ENCODE results near the gene ANKDD1B. TPM values are rescaled to one million over a fixed set of nuclear protein-coding genes. Genes with fewer than 3 reads are reported as not detected.

Gene ANKDD1B
- total and polyA plus RNA-seq, 2 donors = 0.33 to 1.6 TPM

GRCh38 chr5:75663579-75664284 is 52.5 kb downstream of the ANKDD1B start:
- no peak for DNase-seq (ENCODE audit: low read depth in 6 of 9, low spot score in 9 of 9)
- H3K4me3 ChIP-seq (ENCODE audit: low read length in 2 of 2) = no peak overlapping the region
- 89% methylated on average over 12 of the region's 12 CpGs for WGBS
- peaks cover 2% of the 10 kb centered on the region in 2 donors for H3K4me1 ChIP-seq (ENCODE audit: control insufficient read depth in 2 of 2, insufficient read depth in 2 of 2, low read length in 2 of 2)
- H3K9me3 ChIP-seq (ENCODE audit: control insufficient read depth in 2 of 2, insufficient read depth in 1 of 2, low read length in 1 of 2) = no peaks in the 10 kb centered on the region
- H3K27ac ChIP-seq (ENCODE audit: low read depth in 1 of 2, low read length in 1 of 2) = no peak overlapping the region
- no peaks in the 10 kb centered on the region for H3K36me3 ChIP-seq (ENCODE audit: control insufficient read depth in 2 of 2, insufficient read depth in 2 of 2, low read length in 1 of 2)
- no peaks in the 10 kb centered on the region for H3K27me3 ChIP-seq (ENCODE audit: control insufficient read depth in 2 of 2, insufficient read depth in 1 of 2, low read length in 1 of 2)

GRCh38 chr5:75664979-75665378 is 53.7 kb downstream of the ANKDD1B start:
- no peaks in the 10 kb centered on the region for H3K9me3 ChIP-seq (ENCODE audit: control insufficient read depth in 2 of 2, insufficient read depth in 1 of 2, low read length in 1 of 2)
- peaks cover 7 to 9% of the 10 kb centered on the region in 2 donors for H3K4me1 ChIP-seq (ENCODE audit: control insufficient read depth in 2 of 2, insufficient read depth in 2 of 2, low read length in 2 of 2)
- H3K4me3 ChIP-seq (ENCODE audit: low read length in 2 of 2) = no peak overlapping the region
- DNase-seq (ENCODE audit: low read depth in 6 of 9, low spot score in 9 of 9) = no peak
- no peak overlapping the region for H3K27ac ChIP-seq (ENCODE audit: low read depth in 1 of 2, low read length in 1 of 2)
- WGBS = 97% methylated on average over 2 of the region's 2 CpGs
- H3K36me3 ChIP-seq (ENCODE audit: control insufficient read depth in 2 of 2, insufficient read depth in 2 of 2, low read length in 1 of 2) = no peaks in the 10 kb centered on the region
- no peaks in the 10 kb centered on the region for H3K27me3 ChIP-seq (ENCODE audit: control insufficient read depth in 2 of 2, insufficient read depth in 1 of 2, low read length in 1 of 2)

- DNase-seq (ENCODE audit: low read depth in 6 of 9, low spot score in 9 of 9) = no peak
- no peaks in the 10 kb centered on the region for H3K27me3 ChIP-seq (ENCODE audit: control insufficient read depth in 2 of 2, insufficient read depth in 1 of 2, low read length in 1 of 2)
- 96% methylated on average over 6 of the region's 6 CpGs for WGBS
- no peaks in the 10 kb centered on the region for H3K9me3 ChIP-seq (ENCODE audit: control insufficient read depth in 2 of 2, insufficient read depth in 1 of 2, low read length in 1 of 2)
- no peak overlapping the region for H3K4me3 ChIP-seq (ENCODE audit: low read length in 2 of 2)
- no peak overlapping the region for H3K27ac ChIP-seq (ENCODE audit: low read depth in 1 of 2, low read length in 1 of 2)
- H3K4me1 ChIP-seq (ENCODE audit: control insufficient read depth in 2 of 2, insufficient read depth in 2 of 2, low read length in 2 of 2) = peaks cover 7 to 9% of the 10 kb centered on the region in 2 donors
- H3K36me3 ChIP-seq (ENCODE audit: control insufficient read depth in 2 of 2, insufficient read depth in 2 of 2, low read length in 1 of 2) = no peaks in the 10 kb centered on the region
Measured at GRCh38 chr5:75666801-75667200, 55.5 kb downstream of the ANKDD1B start.

GRCh38 chr5:75667586-75667985 is 56.3 kb downstream of the ANKDD1B start:
- no peak overlapping the region for H3K27ac ChIP-seq (ENCODE audit: low read depth in 1 of 2, low read length in 1 of 2)
- 96% methylated on average over 2 of the region's 2 CpGs for WGBS
- H3K36me3 ChIP-seq (ENCODE audit: control insufficient read depth in 2 of 2, insufficient read depth in 2 of 2, low read length in 1 of 2) = peaks cover 0 to 3% of the 10 kb centered on the region in 2 donors
- no peaks in the 10 kb centered on the region for H3K9me3 ChIP-seq (ENCODE audit: control insufficient read depth in 2 of 2, insufficient read depth in 1 of 2, low read length in 1 of 2)
- no peaks in the 10 kb centered on the region for H3K27me3 ChIP-seq (ENCODE audit: control insufficient read depth in 2 of 2, insufficient read depth in 1 of 2, low read length in 1 of 2)
- DNase-seq (ENCODE audit: low read depth in 6 of 9, low spot score in 9 of 9) = no peak
- no peak overlapping the region for H3K4me3 ChIP-seq (ENCODE audit: low read length in 2 of 2)
- H3K4me1 ChIP-seq (ENCODE audit: control insufficient read depth in 2 of 2, insufficient read depth in 2 of 2, low read length in 2 of 2) = peaks cover 7 to 9% of the 10 kb centered on the region in 2 donors

- Histone ChIP-seq H3K27ac (ENCODE audit: low read depth in 1 of 2, low read length in 1 of 2) (no peak overlapping the region), H3K9me3 (ENCODE audit: control insufficient read depth in 2 of 2, insufficient read depth in 1 of 2, low read length in 1 of 2) (no peaks in the 10 kb centered on the region), H3K4me1 (ENCODE audit: control insufficient read depth in 2 of 2, insufficient read depth in 2 of 2, low read length in 2 of 2) (peaks cover 7 to 9% of the 10 kb centered on the region in 2 donors), H3K27me3 (ENCODE audit: control insufficient read depth in 2 of 2, insufficient read depth in 1 of 2, low read length in 1 of 2) (no peaks in the 10 kb centered on the region), H3K4me3 (ENCODE audit: low read length in 2 of 2) (no peak overlapping the region), H3K36me3 (ENCODE audit: control insufficient read depth in 2 of 2, insufficient read depth in 2 of 2, low read length in 1 of 2) (peaks cover 0 to 6% of the 10 kb centered on the region in 2 donors)
- 95% methylated on average over 2 of the region's 2 CpGs for WGBS
- DNase-seq (ENCODE audit: low read depth in 6 of 9, low spot score in 9 of 9) = no peak
Measured at GRCh38 chr5:75668445-75668844, 57.2 kb downstream of the ANKDD1B start.

- no peak overlapping the region for H3K27ac ChIP-seq (ENCODE audit: low read depth in 1 of 2, low read length in 1 of 2)
- 6% methylated on average over 10 of the region's 10 CpGs for WGBS
- peak overlapping the region; percentile 0 to 31 for H3K4me3 ChIP-seq (ENCODE audit: low read length in 2 of 2)
- H3K36me3 ChIP-seq (ENCODE audit: control insufficient read depth in 2 of 2, insufficient read depth in 2 of 2, low read length in 1 of 2) = peaks cover 0 to 6% of the 10 kb centered on the region in 2 donors
- peak in 4 of 9 donors; percentile 7 to 46 (median 20) for DNase-seq (ENCODE audit: low read depth in 6 of 9, low spot score in 9 of 9)
- H3K27me3 ChIP-seq (ENCODE audit: control insufficient read depth in 2 of 2, insufficient read depth in 1 of 2, low read length in 1 of 2) = no peaks in the 10 kb centered on the region
- H3K9me3 ChIP-seq (ENCODE audit: control insufficient read depth in 2 of 2, insufficient read depth in 1 of 2, low read length in 1 of 2) = no peaks in the 10 kb centered on the region
- peaks cover 7 to 9% of the 10 kb centered on the region in 2 donors for H3K4me1 ChIP-seq (ENCODE audit: control insufficient read depth in 2 of 2, insufficient read depth in 2 of 2, low read length in 2 of 2)
Measured at GRCh38 chr5:75668977-75669689, 57.9 kb downstream of the ANKDD1B start.

GRCh38 chr5:75670577-75670976 is 59.3 kb downstream of the ANKDD1B start:
- no peaks in the 10 kb centered on the region for H3K27me3 ChIP-seq (ENCODE audit: control insufficient read depth in 2 of 2, insufficient read depth in 1 of 2, low read length in 1 of 2)
- DNase-seq (ENCODE audit: low read depth in 6 of 9, low spot score in 9 of 9) = no peak
- peaks cover 8 to 16% of the 10 kb centered on the region in 2 donors for H3K36me3 ChIP-seq (ENCODE audit: control insufficient read depth in 2 of 2, insufficient read depth in 2 of 2, low read length in 1 of 2)
- peaks cover 7 to 9% of the 10 kb centered on the region in 2 donors for H3K4me1 ChIP-seq (ENCODE audit: control insufficient read depth in 2 of 2, insufficient read depth in 2 of 2, low read length in 2 of 2)
- no peak overlapping the region for H3K4me3 ChIP-seq (ENCODE audit: low read length in 2 of 2)
- no peak overlapping the region for H3K27ac ChIP-seq (ENCODE audit: low read depth in 1 of 2, low read length in 1 of 2)
- 95% methylated on average over 3 of the region's 3 CpGs for WGBS
- H3K9me3 ChIP-seq (ENCODE audit: control insufficient read depth in 2 of 2, insufficient read depth in 1 of 2, low read length in 1 of 2) = no peaks in the 10 kb centered on the region

- no peak for DNase-seq (ENCODE audit: low read depth in 6 of 9, low spot score in 9 of 9)
- H3K27ac ChIP-seq (ENCODE audit: low read depth in 1 of 2, low read length in 1 of 2) = no peak overlapping the region
- peaks cover 11 to 21% of the 10 kb centered on the region in 2 donors for H3K36me3 ChIP-seq (ENCODE audit: control insufficient read depth in 2 of 2, insufficient read depth in 2 of 2, low read length in 1 of 2)
- WGBS = 49% methylated on average over 2 of the region's 2 CpGs
- H3K4me1 ChIP-seq (ENCODE audit: control insufficient read depth in 2 of 2, insufficient read depth in 2 of 2, low read length in 2 of 2) = peaks cover 7 to 9% of the 10 kb centered on the region in 2 donors
- H3K27me3 ChIP-seq (ENCODE audit: control insufficient read depth in 2 of 2, insufficient read depth in 1 of 2, low read length in 1 of 2) = no peaks in the 10 kb centered on the region
- no peaks in the 10 kb centered on the region for H3K9me3 ChIP-seq (ENCODE audit: control insufficient read depth in 2 of 2, insufficient read depth in 1 of 2, low read length in 1 of 2)
- H3K4me3 ChIP-seq (ENCODE audit: low read length in 2 of 2) = no peak overlapping the region
Measured at GRCh38 chr5:75671506-75671905, 60.3 kb downstream of the ANKDD1B start.

GRCh38 chr5:75672616-75673015 is 61.4 kb downstream of the ANKDD1B start:
- WGBS = 97% methylated on average over 3 of the region's 3 CpGs
- peaks cover 7 to 9% of the 10 kb centered on the region in 2 donors for H3K4me1 ChIP-seq (ENCODE audit: control insufficient read depth in 2 of 2, insufficient read depth in 2 of 2, low read length in 2 of 2)
- no peaks in the 10 kb centered on the region for H3K27me3 ChIP-seq (ENCODE audit: control insufficient read depth in 2 of 2, insufficient read depth in 1 of 2, low read length in 1 of 2)
- no peak for DNase-seq (ENCODE audit: low read depth in 6 of 9, low spot score in 9 of 9)
- H3K36me3 ChIP-seq (ENCODE audit: control insufficient read depth in 2 of 2, insufficient read depth in 2 of 2, low read length in 1 of 2) = peaks cover 13 to 21% of the 10 kb centered on the region in 2 donors
- no peaks in the 10 kb centered on the region for H3K9me3 ChIP-seq (ENCODE audit: control insufficient read depth in 2 of 2, insufficient read depth in 1 of 2, low read length in 1 of 2)
- H3K4me3 ChIP-seq (ENCODE audit: low read length in 2 of 2) = no peak overlapping the region
- H3K27ac ChIP-seq (ENCODE audit: low read depth in 1 of 2, low read length in 1 of 2) = no peak overlapping the region

All from thymus (tissue), 11 donors.